GM10847 (cell line): ENCODE data around the gene SBK3.

Source experiments
- POLR2A ChIP-seq: IDR thresholded peaks from 2 replicates; pipeline ENCODE4 v1.6.1; 2011; ENCODE audit not compliant: insufficient read length; ENCODE audit errors: extremely low read depth

The SBK3 gene

GRCh38 chr19:55503502-55504251 lies 41.7 kb downstream of the SBK3 start:
- TF ChIP-seq POLR2A = no peak

GRCh38 chr19:55503157-55503501 lies 42.2 kb downstream of the SBK3 start:
- TF ChIP-seq POLR2A = no peak

- no peak for TF ChIP-seq POLR2A
These were observed 43.0 kb downstream of the SBK3 start for GRCh38 chr19:55502197-55502952.

- TF ChIP-seq POLR2A = no peak
These were observed 44.9 kb downstream of the SBK3 start for GRCh38 chr19:55500368-55500952.

- no peak for TF ChIP-seq POLR2A
These were observed 47.0 kb downstream of the SBK3 start for GRCh38 chr19:55498246-55498840.

- TF ChIP-seq POLR2A = no peak
These were observed 47.6 kb downstream of the SBK3 start for GRCh38 chr19:55497763-55498162.

GRCh38 chr19:55495646-55496349 lies 49.5 kb downstream of the SBK3 start:
- TF ChIP-seq POLR2A = no peak

GRCh38 chr19:55494172-55494761 lies 51.1 kb downstream of the SBK3 start:
- no peak for TF ChIP-seq POLR2A

GRCh38 chr19:55493645-55494171 lies 51.6 kb downstream of the SBK3 start:
- no peak for TF ChIP-seq POLR2A

- no peak for TF ChIP-seq POLR2A
These were observed 52.2 kb downstream of the SBK3 start for GRCh38 chr19:55493052-55493644.

GRCh38 chr19:55492362-55492944 lies 52.9 kb downstream of the SBK3 start:
- TF ChIP-seq POLR2A = no peak

- no peak for TF ChIP-seq POLR2A
These were observed 53.6 kb downstream of the SBK3 start for GRCh38 chr19:55491546-55492360.
